HepG2 (cell line): Measurements from ENCODE around the gene SP3. TPM values are rescaled to one million over a fixed set of nuclear protein-coding genes. Genes with fewer than 3 reads are reported as not detected.

Source experiments
- ATAD3A ChIP-seq: sonication (generic); formaldehyde crosslinking; IDR thresholded peaks from 2 replicates; pipeline ENCODE4 v1.4.0; 2020; ENCODE audit warnings: missing genetic modification reagents
- ATF7 ChIP-seq, 2 experiments: fragments of 450-650 bp in 1 of 2; sonication (generic) in 1 of 2; formaldehyde crosslinking in 1 of 2; IDR thresholded peaks; 2 replicates each; pipeline versions ENCODE4 v1.4.0 to v1.6.1; 2016 to 2020; ENCODE audit warnings: antibody characterized with exemption in 1 of 2, mild to moderate bottlenecking in 1 of 2, missing genetic modification reagents in 1 of 2
- BRCA1 ChIP-seq: sonication (generic); formaldehyde crosslinking; IDR thresholded peaks from 2 replicates; pipeline ENCODE4 v1.4.0; 2020; ENCODE audit warnings: missing genetic modification reagents
- CHCHD3 ChIP-seq: sonication (generic); formaldehyde crosslinking; IDR thresholded peaks from 2 replicates; pipeline ENCODE4 v1.8.0; 2022; ENCODE audit warnings: mild to moderate bottlenecking, missing genetic modification reagents, moderate library complexity
- DRAP1 ChIP-seq: IDR thresholded peaks from 2 replicates; pipeline ENCODE4 v1.6.1; 2016; ENCODE audit warnings: missing genetic modification reagents, missing compliant biosample characterization
- ETV5 ChIP-seq: IDR thresholded peaks from 2 replicates; pipeline ENCODE4 v1.6.1; 2018; ENCODE audit warnings: missing biosample characterization, missing genetic modification reagents, inconsistent platforms, borderline replicate concordance
- FOXK1 ChIP-seq: sonication (generic); formaldehyde crosslinking; IDR thresholded peaks from 2 replicates; pipeline ENCODE4 v1.4.0; 2020; ENCODE audit warnings: low read depth, missing genetic modification reagents, borderline replicate concordance
- IRX3 ChIP-seq: sonication (generic); formaldehyde crosslinking; IDR thresholded peaks from 2 replicates; pipeline ENCODE4 v1.8.1; 2023; ENCODE audit warnings: mild to moderate bottlenecking, low read depth, missing genetic modification reagents, borderline replicate concordance
- KLF13 ChIP-seq: sonication (generic); formaldehyde crosslinking; IDR thresholded peaks from 2 replicates; pipeline ENCODE4 v1.4.0; 2020; ENCODE audit warnings: mild to moderate bottlenecking, missing genetic modification reagents
- MEF2D ChIP-seq: sonication (generic); formaldehyde crosslinking; IDR thresholded peaks from 2 replicates; pipeline ENCODE4 v1.5.1; 2020; ENCODE audit warnings: mild to moderate bottlenecking, missing genetic modification reagents
- MEIS1 ChIP-seq: sonication (generic); formaldehyde crosslinking; IDR thresholded peaks from 2 replicates; pipeline ENCODE4 v1.9.0; 2021; ENCODE audit warnings: mild to moderate bottlenecking, missing genetic modification reagents, moderate library complexity, borderline replicate concordance
- NR0B2 ChIP-seq: sonication (generic); formaldehyde crosslinking; IDR thresholded peaks from 2 replicates; pipeline ENCODE4 v1.4.0; 2020; ENCODE audit warnings: mild to moderate bottlenecking, missing genetic modification reagents
- PHF20 ChIP-seq: sonication (generic); formaldehyde crosslinking; IDR thresholded peaks from 2 replicates; pipeline ENCODE4 v1.5.0; 2020; ENCODE audit warnings: mild to moderate bottlenecking, missing genetic modification reagents
- PHF8 ChIP-seq: sonication (generic); formaldehyde crosslinking; IDR thresholded peaks from 2 replicates; pipeline ENCODE4 v1.5.0; 2020; ENCODE audit warnings: missing genetic modification reagents
- POLR2AphosphoS2 ChIP-seq: IDR thresholded peaks from 2 replicates; pipeline ENCODE4 v1.6.1; 2011; ENCODE audit warnings: low read depth, low read length, improper control_type of control experiment
- RBM39 ChIP-seq: fragments of 200-400 bp; formaldehyde crosslinking; IDR thresholded peaks from one replicate; pipeline ENCODE4 v1.6.1; 2018; ENCODE audit warnings: antibody characterized with exemption, mild to moderate bottlenecking, low read depth, low read length; ENCODE audit not compliant: poor library complexity, severe bottlenecking
- RERE ChIP-seq: IDR thresholded peaks from 2 replicates; pipeline ENCODE4 v1.6.1; 2016; ENCODE audit warnings: low read depth, missing genetic modification reagents, missing compliant biosample characterization
- SRSF1 ChIP-seq: fragments of 200-400 bp; formaldehyde crosslinking; optimal IDR thresholded peaks from 2 replicates; pipeline ENCODE3; 2017; ENCODE audit warnings: mild to moderate bottlenecking, low read depth, low read length, moderate library complexity
- XBP1 ChIP-seq: sonication (generic); formaldehyde crosslinking; IDR thresholded peaks from 2 replicates; pipeline ENCODE4 v1.5.0; 2020; ENCODE audit warnings: missing genetic modification reagents
- ZNF770 ChIP-seq: sonication (generic); formaldehyde crosslinking; IDR thresholded peaks from 2 replicates; pipeline ENCODE4 v1.5.0; 2020; ENCODE audit warnings: mild to moderate bottlenecking, missing genetic modification reagents
- ZNF775 ChIP-seq: sonication (generic); formaldehyde crosslinking; IDR thresholded peaks from 2 replicates; pipeline ENCODE4 v1.4.0; 2020; ENCODE audit warnings: missing genetic modification reagents, mild to moderate bottlenecking, moderate library complexity, borderline replicate concordance
- polyA plus RNA-seq, 8 experiments: library from polyadenylated mRNA; depleted of rRNA in 3 of 8; stranded (reverse) in 7 of 8; unstranded in 1 of 8; fragments of >200 nt; fragmentation: Illumina TruSeq in 4 of 8; extraction: Trizol in 4 of 8; gene quantifications; 2 replicates each; pipeline versions ENCODE4 v1.2.1 to v1.2.3, GENCODE V29; 2011 to 2016; ENCODE audit warnings: low read depth in 4 of 8, missing spikeins in 1 of 8, mixed read lengths in 1 of 8; ENCODE audit not compliant: insufficient read depth in 1 of 8
- total RNA-seq, 5 experiments: library from RNA; depleted of rRNA; stranded (reverse); fragments of >200 nt; fragmentation: Illumina TruSeq; extraction: Trizol; gene quantifications; 2 replicates each; pipeline ENCODE4 v1.2.3, GENCODE V29; 2016; ENCODE audit warnings: low read depth in 1 of 5

Gene SP3
- total and polyA plus RNA-seq, 2 of the 13 experiments (the other 11 are each of a cell fraction or from before 2014, with no cell fraction given) = 57.3 to 132 TPM

GRCh38 chr2:173965372-173966025 lies at the start of gene SP3 (continued):
- TF ChIP-seq RERE (CRISPR knock-in tag) (no peak), DRAP1 (CRISPR knock-in tag) (peak; percentile 63), NR0B2 (CRISPR knock-in tag) (peak; percentile 83; the same call in 1 of the 2 replicates), BRCA1 (CRISPR knock-in tag) (no peak; the same call in 1 of the 2 replicates), PHF20 (CRISPR knock-in tag) (no peak; the same call in 1 of the 2 replicates), XBP1 (CRISPR knock-in tag) (peak; percentile 56; the same call in 1 of the 2 replicates), ETV5 (CRISPR knock-in tag) (peak; percentile 72), ATAD3A (CRISPR knock-in tag) (no peak), MEIS1 (CRISPR knock-in tag) (peak; percentile 78), FOXK1 (CRISPR knock-in tag) (peak; percentile 50; the same call in 1 of the 2 replicates), IRX3 (CRISPR knock-in tag) (no peak; the same call in 1 of the 2 replicates), ZNF775 (CRISPR knock-in tag) (no peak), RBM39 (peak; percentile 87), ZNF770 (CRISPR knock-in tag) (0 out of 2 replicates have a peak, but pooled peaks have one; percentile 15), POLR2AphosphoS2 (0 out of 2 replicates have a peak, but pooled peaks have one; percentile 62), KLF13 (CRISPR knock-in tag) (peak; percentile 82; the same call in 1 of the 2 replicates), CHCHD3 (CRISPR knock-in tag) (peak; percentile 95), ATF7 (IDR thresholded peaks at IDR 0.05) (no peak), ATF7 (CRISPR knock-in tag; IDR thresholded peaks at IDR 0.05) (peak; percentile 68; the same call in 1 of the 2 replicates), MEF2D (peak; percentile 65; the same call in 1 of the 2 replicates), SRSF1 (peak; percentile 54), PHF8 (CRISPR knock-in tag) (peak; percentile 95)
